GM04504 (cell line): Measurements from ENCODE around the gene BUB1B.

Experiments used
- DNase-seq: peaks from one replicate; pipeline ENCODE4 v3.0.0-alpha.2; 2012; ENCODE audit warnings: low read depth

Gene BUB1B

GRCh38 chr15:40192942-40193341 lies 32.1 kb downstream of the BUB1B start:
- peak; percentile 58 for DNase-seq

GRCh38 chr15:40197434-40197833 lies 36.6 kb downstream of the BUB1B start:
- no peak for DNase-seq

DNA sequence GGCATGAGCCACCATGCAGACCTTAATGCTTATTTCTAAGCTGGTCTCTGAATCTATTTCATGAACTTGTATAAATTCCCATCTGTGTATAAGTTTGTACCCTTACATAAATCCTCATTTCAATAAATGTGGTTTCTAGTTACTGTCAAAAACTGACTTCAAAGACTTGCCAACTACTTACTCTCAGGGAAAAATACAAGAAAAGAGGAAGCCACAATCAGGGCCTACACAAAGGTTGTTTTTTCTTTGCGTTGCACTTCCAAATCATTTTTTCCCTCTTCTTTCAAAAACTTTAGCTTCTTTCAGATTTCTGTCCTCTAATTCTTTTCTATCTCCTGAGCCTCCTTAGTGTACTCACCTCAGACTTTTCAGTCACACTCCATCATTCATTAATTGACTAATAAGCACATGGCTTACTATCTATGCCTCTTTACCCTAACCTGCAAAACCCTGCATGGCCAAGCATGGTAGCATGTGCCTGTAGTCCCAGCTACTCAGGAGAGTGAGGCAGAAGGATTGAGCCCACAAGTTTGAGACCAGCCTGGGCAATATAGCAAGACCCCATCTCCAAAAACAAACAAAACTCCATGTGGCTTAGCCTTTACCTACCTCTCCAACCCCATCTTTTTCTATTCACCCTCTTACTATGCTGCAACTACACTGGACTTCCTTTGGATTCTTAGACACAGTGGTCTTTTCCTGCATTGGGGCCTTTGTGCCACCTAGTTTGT lies 37.7 kb downstream of the BUB1B start:
- no peak for DNase-seq

DNA sequence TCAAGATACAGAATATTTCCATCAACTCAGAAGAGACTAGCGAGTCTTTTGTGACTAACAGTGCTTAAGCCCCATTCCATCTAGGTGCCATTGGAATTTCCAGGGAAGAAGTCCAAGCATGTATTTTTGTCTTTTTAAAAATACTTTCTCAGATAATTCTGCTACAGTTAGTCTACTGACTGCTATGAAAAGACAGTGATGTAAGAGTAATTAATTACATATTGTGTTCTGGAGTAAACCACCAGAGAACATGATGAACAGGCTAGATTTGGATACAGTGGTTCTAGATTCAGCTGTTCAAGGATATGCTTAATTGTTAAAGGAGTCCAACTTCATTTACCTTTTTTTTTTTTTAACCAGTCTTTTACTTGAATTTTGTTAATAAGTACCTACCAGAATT lies 43.2 kb downstream of the BUB1B start:
- DNase-seq, result no peak

DNA sequence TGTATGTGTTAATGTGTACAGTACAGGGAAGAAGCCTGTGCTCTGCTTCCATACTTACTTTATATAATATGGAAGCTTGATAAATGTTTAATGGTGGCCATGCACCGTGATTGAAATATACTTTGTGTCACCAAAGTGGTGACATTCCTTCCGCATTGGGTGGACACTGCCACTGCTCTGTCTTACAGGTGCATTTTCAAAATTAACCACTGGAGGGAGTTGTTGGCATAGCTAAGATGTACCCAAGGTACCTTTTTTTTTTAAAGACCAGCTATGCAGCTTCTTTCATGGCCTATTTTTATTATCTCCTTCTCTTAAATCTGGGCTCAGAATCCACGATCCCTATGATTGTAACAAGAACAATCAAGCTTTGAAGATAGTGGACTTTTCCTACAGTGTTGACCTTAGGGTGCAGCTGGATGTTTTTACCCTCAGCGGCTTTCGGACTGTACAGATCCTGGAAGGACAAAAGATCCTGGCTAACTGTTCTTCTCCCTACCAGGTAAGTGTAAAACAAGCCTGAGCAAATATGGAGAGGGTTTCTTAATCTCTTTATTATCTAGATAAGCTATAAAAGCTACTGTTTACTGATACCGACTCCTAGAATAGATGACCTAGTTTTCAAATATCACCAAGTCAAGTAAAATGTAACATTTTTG lies 56.4 kb downstream of the BUB1B start:
- peak; percentile 44 for DNase-seq

- no peak for DNase-seq
These were observed 58.9 kb downstream of the BUB1B start for GRCh38 chr15:40219801-40220200.

DNA sequence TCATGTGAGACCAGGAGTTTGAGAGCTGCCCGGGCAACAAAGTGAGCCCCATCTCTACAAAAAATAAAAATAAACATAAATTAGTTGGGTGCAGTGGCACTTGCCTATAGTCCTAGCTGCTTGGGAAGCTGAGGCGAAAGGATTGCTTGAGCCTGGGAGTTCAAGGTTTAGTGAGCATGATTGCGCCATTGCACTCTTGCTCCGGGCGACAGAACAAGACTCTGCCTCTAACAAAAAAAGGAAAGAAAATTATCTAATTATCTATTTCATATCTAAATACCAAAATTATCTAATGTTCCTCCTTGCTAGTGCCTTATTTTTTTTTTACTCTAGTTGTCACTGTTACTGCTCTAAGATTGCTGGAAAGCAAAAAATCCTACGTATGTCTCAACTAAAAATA lies 61.3 kb downstream of the BUB1B start:
- no peak for DNase-seq

GRCh38 chr15:40226736-40227135 lies 65.9 kb downstream of the BUB1B start:
- DNase-seq, result no peak

GRCh38 chr15:40229316-40229715 lies 68.4 kb downstream of the BUB1B start:
- no peak for DNase-seq

DNA sequence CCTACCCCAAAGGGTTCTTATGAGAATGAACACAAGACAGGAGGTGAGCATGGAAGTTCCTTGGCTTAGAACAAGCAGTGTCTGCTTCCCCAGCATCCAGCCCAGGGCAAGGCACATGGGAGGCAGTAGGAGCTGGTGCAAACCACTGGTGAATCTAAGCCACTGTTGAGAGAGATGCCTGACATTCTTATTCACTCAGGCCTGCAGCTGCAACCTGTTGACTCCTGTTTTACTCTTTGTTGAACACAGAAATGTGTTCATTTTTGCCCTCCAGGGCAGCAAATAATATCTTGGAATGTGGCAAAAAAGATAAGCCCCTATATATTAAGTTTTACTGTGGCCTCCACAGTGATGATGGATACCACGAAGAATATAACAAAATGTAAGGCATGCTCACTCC lies 69.1 kb downstream of the BUB1B start:
- no peak for DNase-seq

- DNase-seq, result no peak
These were observed 71.8 kb downstream of the BUB1B start for GRCh38 chr15:40232625-40233070.

GRCh38 chr15:40233727-40234577 lies 73.1 kb downstream of the BUB1B start:
- DNase-seq, result no peak

GRCh38 chr15:40234783-40235182 lies 73.9 kb downstream of the BUB1B start:
- no peak for DNase-seq

DNA sequence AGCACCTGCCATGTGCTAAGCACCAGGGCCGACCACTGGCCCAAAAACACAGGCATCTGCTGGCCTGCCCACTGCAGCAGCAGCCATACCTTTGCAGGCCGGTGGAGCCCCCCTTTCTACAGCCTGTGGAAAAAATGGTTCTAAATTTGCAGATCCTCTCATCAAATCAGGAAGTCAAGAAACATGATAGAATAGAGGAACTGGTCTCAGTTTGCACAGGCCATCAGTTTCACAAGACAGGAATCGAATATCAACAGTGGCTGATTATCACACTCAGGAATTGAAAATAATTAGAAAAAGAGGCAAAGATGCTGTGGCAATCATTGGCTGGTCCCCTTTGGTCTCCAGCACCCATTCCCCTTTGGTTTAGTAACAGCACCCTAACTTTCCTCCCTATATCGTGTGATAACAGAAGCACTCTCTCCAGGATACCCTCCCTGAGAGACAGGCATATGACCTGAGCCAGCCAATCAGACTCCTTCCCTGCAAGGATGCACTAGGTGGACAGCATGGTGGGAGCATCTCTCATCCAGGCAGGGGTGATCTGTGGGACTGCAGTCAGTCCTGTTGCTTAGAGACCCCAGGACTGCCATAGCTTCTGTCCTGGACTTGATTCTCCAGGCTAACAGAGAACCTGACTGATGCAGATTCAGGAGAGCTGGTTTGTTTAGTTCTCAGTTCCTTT lies 74.5 kb downstream of the BUB1B start:
- no peak for DNase-seq

GRCh38 chr15:40238532-40239403 lies 77.9 kb downstream of the BUB1B start, which contains the start of gene PAK6:
Gene PAK6, plus strand, starts transcription at chr15:40239063. Its CDS starts 25,723 bp downstream, at chr15:40264786.
- DNase-seq, result no peak

DNA sequence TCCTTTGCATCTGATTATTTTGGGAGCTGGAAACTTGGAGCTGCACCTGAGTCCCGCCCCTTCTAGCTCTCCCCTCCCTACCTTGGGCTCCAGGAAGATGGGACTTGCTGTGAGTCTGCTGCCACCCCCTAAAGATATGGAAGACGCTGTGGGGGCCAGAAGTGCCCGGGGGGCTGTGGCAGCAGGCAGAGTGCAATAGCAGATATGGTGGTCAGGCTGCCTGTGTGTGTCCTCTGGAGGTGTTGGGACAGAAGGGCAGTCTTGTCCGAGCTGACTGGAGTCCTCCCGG lies 78.5 kb downstream of the BUB1B start:
- DNase-seq, result no peak

- no peak for DNase-seq
These were observed 79.1 kb downstream of the BUB1B start for GRCh38 chr15:40239693-40240618.

GRCh38 chr15:40240619-40241221 lies 79.9 kb downstream of the BUB1B start:
- no peak for DNase-seq

GRCh38 chr15:40241269-40242212 lies 80.7 kb downstream of the BUB1B start:
- no peak for DNase-seq
